DOHH2 (cell line): ENCODE data around the gene MAN2A1.

Experiments used
- H3F3A ChIP-seq: fragments of 200-600 bp; sonication (generic), shearing (Covaris generic); 2 replicates; pipeline ENCODE4 v1.6.0; 2016; ENCODE audit warnings: antibody characterized with exemption, mild to moderate bottlenecking; ENCODE audit not compliant: control insufficient read depth, insufficient read depth
- H3K27ac ChIP-seq: fragments of 200-600 bp; sonication (generic); 2 replicates; pipeline ENCODE4 v1.5.1; 2014; ENCODE audit warnings: low read depth, mild to moderate bottlenecking, low read length, moderate library complexity
- H3K27me3 ChIP-seq: fragments of 200-600 bp; sonication (generic); 2 replicates; pipeline ENCODE4 v1.6.1; 2014; ENCODE audit warnings: mild to moderate bottlenecking, low read length, mixed read lengths; ENCODE audit not compliant: control insufficient read depth
- H3K36me3 ChIP-seq: fragments of 200-600 bp; sonication (generic); 2 replicates; pipeline ENCODE4 v1.6.1; 2014; ENCODE audit warnings: mild to moderate bottlenecking, low read length, moderate library complexity, mixed read lengths; ENCODE audit not compliant: control insufficient read depth
- H3K4me1 ChIP-seq: fragments of 200-600 bp; sonication (generic); 2 replicates; pipeline ENCODE4 v1.6.1; 2014; ENCODE audit warnings: mild to moderate bottlenecking, low read length, mixed read lengths; ENCODE audit not compliant: control insufficient read depth
- H3K4me2 ChIP-seq: fragments of 200-600 bp; sonication (generic); 2 replicates; pipeline ENCODE4 v1.6.0; 2014; ENCODE audit warnings: mild to moderate bottlenecking, low read length, moderate library complexity
- H3K4me3 ChIP-seq: fragments of 200-600 bp; sonication (generic); 2 replicates; pipeline ENCODE4 v1.5.1; 2014; ENCODE audit warnings: mild to moderate bottlenecking, low read length, mixed read lengths
- H3K79me2 ChIP-seq: fragments of 200-600 bp; sonication (generic); 2 replicates; pipeline ENCODE4 v1.6.1; 2014; ENCODE audit warnings: mild to moderate bottlenecking, low read length, mixed read lengths; ENCODE audit not compliant: control insufficient read depth
- H3K9me2 ChIP-seq: fragments of 200-600 bp; sonication (generic); replicated peaks from 2 replicates; pipeline ENCODE4 v1.6.1; 2014; ENCODE audit warnings: mild to moderate bottlenecking, low read length, mixed read lengths; ENCODE audit not compliant: control insufficient read depth
- H3K9me3 ChIP-seq: fragments of 200-600 bp; sonication (generic); 2 replicates; pipeline ENCODE4 v1.6.1; 2014; ENCODE audit warnings: antibody characterized with exemption, low read length, mixed read lengths; ENCODE audit not compliant: control insufficient read depth, insufficient read depth
- H4K20me1 ChIP-seq: fragments of 200-600 bp; sonication (generic); 2 replicates; pipeline ENCODE4 v1.6.0; 2014; ENCODE audit warnings: low read depth, mild to moderate bottlenecking, antibody characterized with exemption, low read length, moderate library complexity; ENCODE audit not compliant: control insufficient read depth, insufficient read depth
- CTCF ChIP-seq: fragments of 200-600 bp; sonication (generic); IDR thresholded peaks from one replicate; pipeline ENCODE4 v1.5.1; 2014; ENCODE audit warnings: antibody characterized with exemption, mild to moderate bottlenecking, low read depth, low read length; ENCODE audit not compliant: poor library complexity, severe bottlenecking
- EZH2phosphoT487 ChIP-seq: fragments of 200-600 bp; sonication (generic); IDR thresholded peaks from 2 replicates; pipeline ENCODE4 v1.6.1; 2017; ENCODE audit warnings: borderline replicate concordance, mild to moderate bottlenecking, antibody characterized with exemption, low read length, moderate library complexity, mixed read lengths

MAN2A1 gene

GRCh38 chr5:109823597-109823996 lies 133.9 kb downstream of the MAN2A1 start:
- TF ChIP-seq CTCF = no peak
- TF ChIP-seq EZH2phosphoT487 = no peak
- no peak overlapping the region for H3K4me2 ChIP-seq
- H3K4me3 ChIP-seq = no peak overlapping the region
- no peaks in the 10 kb centered on the region for H3K9me3 ChIP-seq
- H3K9me2 ChIP-seq = no peaks in the 10 kb centered on the region
- no peaks in the 10 kb centered on the region for H3K4me1 ChIP-seq
- H3K27me3 ChIP-seq = no peaks in the 10 kb centered on the region
- no peaks in the 10 kb centered on the region for H3F3A ChIP-seq
- H3K27ac ChIP-seq = no peak overlapping the region
- no peaks in the 10 kb centered on the region for H4K20me1 ChIP-seq
- H3K36me3 ChIP-seq = peaks cover 16% of the 10 kb centered on the region
- H3K79me2 ChIP-seq = no peaks in the 10 kb centered on the region

GRCh38 chr5:109825450-109825849 lies 135.7 kb downstream of the MAN2A1 start:
- Histone ChIP-seq H3K4me2 (no peak overlapping the region), H3F3A (no peaks in the 10 kb centered on the region), H3K36me3 (peaks cover 16% of the 10 kb centered on the region), H3K9me2 (no peaks in the 10 kb centered on the region), H3K27ac (no peak overlapping the region), H3K79me2 (no peaks in the 10 kb centered on the region), H3K4me3 (no peak overlapping the region), H3K4me1 (no peaks in the 10 kb centered on the region), H3K27me3 (no peaks in the 10 kb centered on the region), H4K20me1 (no peaks in the 10 kb centered on the region), H3K9me3 (no peaks in the 10 kb centered on the region)
- TF ChIP-seq CTCF = no peak
- TF ChIP-seq EZH2phosphoT487 = no peak

- Histone ChIP-seq H3K36me3 (peaks cover 16% of the 10 kb centered on the region), H3K27me3 (no peaks in the 10 kb centered on the region), H3K79me2 (no peaks in the 10 kb centered on the region), H3F3A (no peaks in the 10 kb centered on the region), H3K4me3 (no peak overlapping the region), H3K4me1 (no peaks in the 10 kb centered on the region), H3K9me3 (no peaks in the 10 kb centered on the region), H3K9me2 (no peaks in the 10 kb centered on the region), H3K4me2 (no peak overlapping the region), H3K27ac (no peak overlapping the region), H4K20me1 (no peaks in the 10 kb centered on the region)
- no peak for TF ChIP-seq CTCF
- no peak for TF ChIP-seq EZH2phosphoT487
Measured at GRCh38 chr5:109826426-109826825, 136.7 kb downstream of the MAN2A1 start.

- H3K4me2 ChIP-seq = no peak overlapping the region
- no peaks in the 10 kb centered on the region for H3K4me1 ChIP-seq
- H3K4me3 ChIP-seq = no peak overlapping the region
- H3F3A ChIP-seq = no peaks in the 10 kb centered on the region
- no peaks in the 10 kb centered on the region for H3K27me3 ChIP-seq
- peaks cover 11% of the 10 kb centered on the region for H3K36me3 ChIP-seq
- H4K20me1 ChIP-seq = no peaks in the 10 kb centered on the region
- H3K9me2 ChIP-seq = no peaks in the 10 kb centered on the region
- TF ChIP-seq CTCF (no peak), EZH2phosphoT487 (no peak)
- no peak overlapping the region for H3K27ac ChIP-seq
- H3K79me2 ChIP-seq = no peaks in the 10 kb centered on the region
- H3K9me3 ChIP-seq = no peaks in the 10 kb centered on the region
Measured at GRCh38 chr5:109829331-109829730, 139.6 kb downstream of the MAN2A1 start.
